ENCODE data around the gene GPR39.

The GPR39 gene

GRCh38 chr2:132597831-132598230 is 181.2 kb downstream of the GPR39 start:
- no peak for DNase-seq (ENCODE audit: low read depth in 2 of 3, low spot score in 2 of 3)

GRCh38 chr2:132598536-132598935 is 181.9 kb downstream of the GPR39 start:
- no peak for DNase-seq (ENCODE audit: low read depth in 2 of 3, low spot score in 2 of 3)

GRCh38 chr2:132599556-132599955 is 183.0 kb downstream of the GPR39 start:
- no peak for DNase-seq (ENCODE audit: low read depth in 2 of 3, low spot score in 2 of 3)

GRCh38 chr2:132604561-132604960 is 188.0 kb downstream of the GPR39 start:
- no peak for DNase-seq (ENCODE audit: low read depth in 2 of 3, low spot score in 2 of 3)

- DNase-seq (ENCODE audit: low read depth in 2 of 3, low spot score in 2 of 3), result no peak
Measured at GRCh38 chr2:132605236-132606180, 188.9 kb downstream of the GPR39 start.

GRCh38 chr2:132606649-132607048 is 190.0 kb downstream of the GPR39 start:
- DNase-seq (ENCODE audit: low read depth in 2 of 3, low spot score in 2 of 3), result no peak

GRCh38 chr2:132607426-132608090 is 191.0 kb downstream of the GPR39 start:
- DNase-seq (ENCODE audit: low read depth in 2 of 3, low spot score in 2 of 3), result no peak

- DNase-seq (ENCODE audit: low read depth in 2 of 3, low spot score in 2 of 3), result no peak
Measured at GRCh38 chr2:132608311-132608710, 191.7 kb downstream of the GPR39 start.

GRCh38 chr2:132609101-132609890 is 192.7 kb downstream of the GPR39 start:
- DNase-seq (ENCODE audit: low read depth in 2 of 3, low spot score in 2 of 3), result no peak

GRCh38 chr2:132611719-132612118 is 195.1 kb downstream of the GPR39 start:
- no peak for DNase-seq (ENCODE audit: low read depth in 2 of 3, low spot score in 2 of 3)

GRCh38 chr2:132615329-132616085 is 198.9 kb downstream of the GPR39 start:
- DNase-seq (ENCODE audit: low read depth in 2 of 3, low spot score in 2 of 3), result no peak

GRCh38 chr2:132617989-132618388 is 201.4 kb downstream of the GPR39 start:
- no peak for DNase-seq (ENCODE audit: low read depth in 2 of 3, low spot score in 2 of 3)

- no peak for DNase-seq (ENCODE audit: low read depth in 2 of 3, low spot score in 2 of 3)
Measured at GRCh38 chr2:132618734-132619133, 202.1 kb downstream of the GPR39 start.

GRCh38 chr2:132620115-132620514 is 203.5 kb downstream of the GPR39 start:
- DNase-seq (ENCODE audit: low read depth in 2 of 3, low spot score in 2 of 3), result no peak

GRCh38 chr2:132621131-132621875 is 204.7 kb downstream of the GPR39 start:
- DNase-seq (ENCODE audit: low read depth in 2 of 3, low spot score in 2 of 3), result no peak

- no peak for DNase-seq (ENCODE audit: low read depth in 2 of 3, low spot score in 2 of 3)
Measured at GRCh38 chr2:132623096-132623839, 206.7 kb downstream of the GPR39 start.

GRCh38 chr2:132627536-132627935 is 210.9 kb downstream of the GPR39 start:
- DNase-seq (ENCODE audit: low read depth in 2 of 3, low spot score in 2 of 3), result no peak

GRCh38 chr2:132632000-132632649 is 215.5 kb downstream of the GPR39 start:
- DNase-seq (ENCODE audit: low read depth in 2 of 3, low spot score in 2 of 3), result no peak

- no peak for DNase-seq (ENCODE audit: low read depth in 2 of 3, low spot score in 2 of 3)
Measured at GRCh38 chr2:132633635-132634034, 217.0 kb downstream of the GPR39 start.

Data from activated CD8-positive, alpha-beta memory T cell treated with anti-CD3 and anti-CD28 coated beads for 48 hours (primary cell).